ENCODE measurements around the gene EVA1C. TPM values are rescaled to one million over a fixed set of nuclear protein-coding genes. Genes with fewer than 3 reads are reported as not detected.
"Not testable (repeated sequence)": the region's sequence is repeated elsewhere in the genome, so short reads cannot be mapped to it uniquely, and the experiment has no call there.

The EVA1C gene
- total and polyA plus RNA-seq, 2 experiments from 2014 or later: 4.6 to 6.9 TPM

DNA sequence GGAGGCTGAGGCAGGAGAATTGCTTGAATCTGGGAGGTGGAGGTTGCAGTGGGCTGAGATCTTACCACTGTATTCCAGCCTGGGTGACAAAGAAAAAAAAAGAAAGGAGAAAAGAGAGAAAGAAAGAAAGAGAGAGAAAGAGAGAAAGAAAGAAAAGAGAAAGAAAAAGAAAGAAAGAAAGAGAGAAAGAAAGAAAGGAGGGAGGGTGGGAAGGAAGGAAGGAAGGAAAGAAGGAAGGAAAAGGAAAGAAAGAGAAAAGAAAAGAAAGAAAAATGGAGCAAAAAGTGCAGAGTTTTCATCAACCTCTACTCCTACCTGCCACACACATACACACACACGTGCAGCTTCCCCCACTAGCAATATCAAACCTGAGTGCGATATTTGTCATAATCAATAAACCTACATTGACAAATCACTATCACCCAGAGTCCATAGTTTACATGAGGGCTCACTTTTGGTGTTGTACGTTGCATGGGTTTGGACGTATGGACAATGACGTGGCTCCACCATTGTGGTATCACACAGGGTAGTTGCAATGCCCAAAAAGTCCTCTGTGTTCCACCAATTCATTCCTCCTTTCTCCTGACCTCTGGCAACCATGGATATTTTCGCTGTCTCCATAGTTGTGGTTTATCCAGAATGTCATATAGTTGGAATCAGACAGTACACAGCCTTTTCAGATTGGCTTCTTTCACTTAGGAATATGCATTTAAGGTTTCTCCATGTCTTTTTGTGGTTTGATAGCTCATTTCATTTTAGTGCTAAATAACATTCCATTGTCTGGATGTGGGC lies 36.5 kb downstream of the EVA1C start (continued):
- TF ChIP-seq, protein P1, sequence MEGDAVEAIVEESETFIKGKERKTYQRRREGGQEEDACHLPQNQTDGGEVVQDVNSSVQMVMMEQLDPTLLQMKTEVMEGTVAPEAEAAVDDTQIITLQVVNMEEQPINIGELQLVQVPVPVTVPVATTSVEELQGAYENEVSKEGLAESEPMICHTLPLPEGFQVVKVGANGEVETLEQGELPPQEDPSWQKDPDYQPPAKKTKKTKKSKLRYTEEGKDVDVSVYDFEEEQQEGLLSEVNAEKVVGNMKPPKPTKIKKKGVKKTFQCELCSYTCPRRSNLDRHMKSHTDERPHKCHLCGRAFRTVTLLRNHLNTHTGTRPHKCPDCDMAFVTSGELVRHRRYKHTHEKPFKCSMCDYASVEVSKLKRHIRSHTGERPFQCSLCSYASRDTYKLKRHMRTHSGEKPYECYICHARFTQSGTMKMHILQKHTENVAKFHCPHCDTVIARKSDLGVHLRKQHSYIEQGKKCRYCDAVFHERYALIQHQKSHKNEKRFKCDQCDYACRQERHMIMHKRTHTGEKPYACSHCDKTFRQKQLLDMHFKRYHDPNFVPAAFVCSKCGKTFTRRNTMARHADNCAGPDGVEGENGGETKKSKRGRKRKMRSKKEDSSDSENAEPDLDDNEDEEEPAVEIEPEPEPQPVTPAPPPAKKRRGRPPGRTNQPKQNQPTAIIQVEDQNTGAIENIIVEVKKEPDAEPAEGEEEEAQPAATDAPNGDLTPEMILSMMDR (conservative IDR thresholded peaks at IDR 0.05; ENCODE audit: low read depth in 2 of 2): no peak
- TF ChIP-seq POLR2AphosphoS5 (IDR thresholded peaks at IDR 0.05; ENCODE audit: low read depth) (no peak), ZNF114 (CRISPR knock-in tag; IDR thresholded peaks at IDR 0.05) (no peak)

DNA sequence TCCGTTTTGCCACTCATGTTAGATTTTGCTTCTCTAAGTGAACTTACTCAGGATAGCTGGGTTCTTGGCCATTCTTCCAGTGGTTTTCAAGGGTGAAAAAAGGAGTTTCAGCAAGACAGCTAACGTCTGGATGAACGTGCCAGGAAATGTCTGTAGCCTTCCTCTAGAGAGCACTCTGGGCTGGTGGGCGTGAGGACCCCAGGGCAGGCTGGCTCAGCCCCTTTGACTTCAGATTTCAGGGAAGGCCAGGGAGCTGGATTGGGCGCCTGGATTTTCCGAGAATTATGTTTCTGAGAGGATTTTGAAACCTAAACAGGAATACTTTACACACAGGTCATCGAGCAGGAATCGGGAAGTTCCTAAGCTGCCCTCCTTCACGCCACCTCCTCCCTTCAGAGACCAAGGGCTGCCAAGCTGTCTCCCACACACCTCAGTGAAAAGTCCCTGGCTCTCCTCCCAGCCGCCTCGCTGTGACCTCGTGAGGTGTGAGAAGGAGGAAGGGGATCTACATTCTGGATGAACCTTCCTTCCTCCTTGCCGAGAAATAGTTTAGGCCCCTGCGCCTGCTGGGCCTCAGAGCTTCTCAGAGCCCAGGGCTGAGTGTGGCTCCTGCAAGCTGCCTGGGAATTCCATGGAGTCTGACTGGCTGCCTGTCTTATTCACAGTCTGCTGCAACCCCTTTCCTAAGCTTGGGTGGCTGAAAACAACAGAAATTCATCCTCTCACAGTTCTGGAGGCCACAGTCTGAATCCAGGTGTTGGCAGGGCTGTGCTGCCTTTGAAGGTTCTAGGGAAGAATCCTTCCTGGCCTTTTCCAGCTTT lies 38.6 kb downstream of the EVA1C start:
- not testable (repeated sequence) for H3K79me2 ChIP-seq (replicated peaks; ENCODE audit: insufficient read depth); H3K4me3 ChIP-seq; H3F3A ChIP-seq (replicated peaks; ENCODE audit: low read depth); H3K36me3 ChIP-seq (ENCODE audit: insufficient read depth); H3K4me1 Mint-ChIP-seq; H3K9me2 ChIP-seq (ENCODE audit: insufficient read depth); H3K4me3 Mint-ChIP-seq; H3K9me3 Mint-ChIP-seq; ATAC-seq; DNase-seq (ENCODE audit: low spot score); H3K4me2 ChIP-seq; H2AFZ ChIP-seq; H3K27ac ChIP-seq (ENCODE audit: low read depth); H3K27me3 ChIP-seq (ENCODE audit: insufficient read depth); H4K20me1 ChIP-seq (replicated peaks; ENCODE audit: insufficient read depth); H3K4me1 ChIP-seq (ENCODE audit: insufficient read depth); H3K36me3 Mint-ChIP-seq (ENCODE audit: low read depth); H3K27me3 Mint-ChIP-seq (ENCODE audit: insufficient read depth, low read depth, poor library complexity); H3K27ac Mint-ChIP-seq

DNA sequence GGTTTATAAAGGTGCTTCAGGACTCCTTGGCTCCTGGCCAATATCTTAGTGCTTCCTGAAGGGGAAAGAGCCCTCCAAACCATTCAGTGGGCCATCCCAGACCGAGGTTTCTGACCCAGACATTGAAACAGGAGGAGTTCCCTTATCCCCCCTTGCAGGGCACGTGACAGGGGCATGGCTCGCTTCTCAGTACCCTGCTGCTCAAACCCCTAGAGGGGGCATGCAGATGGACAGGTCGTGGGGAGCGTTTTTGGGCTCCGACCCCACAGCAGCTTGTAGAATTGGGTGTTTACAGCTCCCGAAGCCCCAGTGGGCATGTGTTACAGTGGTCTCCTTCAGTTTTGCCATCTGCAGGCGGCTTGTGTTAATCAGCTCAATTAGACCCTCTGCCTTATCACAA lies 39.7 kb downstream of the EVA1C start:
- not testable (repeated sequence) for H3K36me3 ChIP-seq (ENCODE audit: insufficient read depth); H3K36me3 Mint-ChIP-seq (ENCODE audit: low read depth); H4K20me1 ChIP-seq (replicated peaks; ENCODE audit: insufficient read depth); H3K4me3 Mint-ChIP-seq; H3K9me3 Mint-ChIP-seq; H3K4me2 ChIP-seq; ATAC-seq; H3K27me3 Mint-ChIP-seq (ENCODE audit: insufficient read depth, low read depth, poor library complexity); H3K9me2 ChIP-seq (ENCODE audit: insufficient read depth); DNase-seq (ENCODE audit: low spot score); H3K79me2 ChIP-seq (replicated peaks; ENCODE audit: insufficient read depth); H3F3A ChIP-seq (replicated peaks; ENCODE audit: low read depth); H2AFZ ChIP-seq; H3K4me1 Mint-ChIP-seq; H3K27me3 ChIP-seq (ENCODE audit: insufficient read depth); H3K27ac Mint-ChIP-seq; H3K4me3 ChIP-seq; H3K27ac ChIP-seq (ENCODE audit: low read depth); H3K4me1 ChIP-seq (ENCODE audit: insufficient read depth)

DNA sequence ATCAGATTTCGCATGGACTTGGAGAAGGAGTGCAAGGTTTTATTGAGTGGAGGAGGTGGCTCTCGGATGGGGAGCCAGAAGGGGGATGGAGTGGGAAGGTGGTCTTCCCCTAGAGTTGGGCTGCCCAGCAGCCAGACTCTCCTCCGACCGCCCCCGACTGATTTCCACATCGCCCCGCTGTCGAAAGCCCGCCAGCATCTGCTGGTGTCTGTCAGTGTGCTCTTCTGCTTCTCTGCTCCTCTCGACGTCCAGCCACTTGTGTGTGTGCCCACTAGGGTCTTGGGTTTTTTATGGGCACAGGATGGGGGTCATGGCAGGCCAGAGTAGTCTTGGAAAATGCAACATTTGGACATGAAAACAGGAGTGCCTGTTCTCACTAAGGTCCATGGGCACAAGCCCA lies 40.1 kb downstream of the EVA1C start:
- no peaks in the 10 kb centered on the region; the same call in 2 of the 3 replicates for H3K36me3 Mint-ChIP-seq (ENCODE audit: low read depth)
- ATAC-seq: no peak
- H3K79me2 ChIP-seq (replicated peaks; ENCODE audit: insufficient read depth): no peaks in the 10 kb centered on the region
- TF ChIP-seq, protein P1 (conservative IDR thresholded peaks at IDR 0.05; ENCODE audit: low read depth in 2 of 2): no peak
- TF ChIP-seq, protein P2, sequence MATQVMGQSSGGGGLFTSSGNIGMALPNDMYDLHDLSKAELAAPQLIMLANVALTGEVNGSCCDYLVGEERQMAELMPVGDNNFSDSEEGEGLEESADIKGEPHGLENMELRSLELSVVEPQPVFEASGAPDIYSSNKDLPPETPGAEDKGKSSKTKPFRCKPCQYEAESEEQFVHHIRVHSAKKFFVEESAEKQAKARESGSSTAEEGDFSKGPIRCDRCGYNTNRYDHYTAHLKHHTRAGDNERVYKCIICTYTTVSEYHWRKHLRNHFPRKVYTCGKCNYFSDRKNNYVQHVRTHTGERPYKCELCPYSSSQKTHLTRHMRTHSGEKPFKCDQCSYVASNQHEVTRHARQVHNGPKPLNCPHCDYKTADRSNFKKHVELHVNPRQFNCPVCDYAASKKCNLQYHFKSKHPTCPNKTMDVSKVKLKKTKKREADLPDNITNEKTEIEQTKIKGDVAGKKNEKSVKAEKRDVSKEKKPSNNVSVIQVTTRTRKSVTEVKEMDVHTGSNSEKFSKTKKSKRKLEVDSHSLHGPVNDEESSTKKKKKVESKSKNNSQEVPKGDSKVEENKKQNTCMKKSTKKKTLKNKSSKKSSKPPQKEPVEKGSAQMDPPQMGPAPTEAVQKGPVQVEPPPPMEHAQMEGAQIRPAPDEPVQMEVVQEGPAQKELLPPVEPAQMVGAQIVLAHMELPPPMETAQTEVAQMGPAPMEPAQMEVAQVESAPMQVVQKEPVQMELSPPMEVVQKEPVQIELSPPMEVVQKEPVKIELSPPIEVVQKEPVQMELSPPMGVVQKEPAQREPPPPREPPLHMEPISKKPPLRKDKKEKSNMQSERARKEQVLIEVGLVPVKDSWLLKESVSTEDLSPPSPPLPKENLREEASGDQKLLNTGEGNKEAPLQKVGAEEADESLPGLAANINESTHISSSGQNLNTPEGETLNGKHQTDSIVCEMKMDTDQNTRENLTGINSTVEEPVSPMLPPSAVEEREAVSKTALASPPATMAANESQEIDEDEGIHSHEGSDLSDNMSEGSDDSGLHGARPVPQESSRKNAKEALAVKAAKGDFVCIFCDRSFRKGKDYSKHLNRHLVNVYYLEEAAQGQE (IDR thresholded peaks at IDR 0.05; ENCODE audit: unreplicated experiment): no peak
- no peak for TF ChIP-seq POLR2AphosphoS5 (IDR thresholded peaks at IDR 0.05; ENCODE audit: low read depth)
- no peak for TF ChIP-seq EZH2phosphoT487 (IDR thresholded peaks at IDR 0.05; ENCODE audit: unreplicated experiment)
- TF ChIP-seq CREB1 (CRISPR knock-in tag; IDR thresholded peaks at IDR 0.05; ENCODE audit: low read depth): no peak
- no peak for TF ChIP-seq ZNF114 (CRISPR knock-in tag; IDR thresholded peaks at IDR 0.05)
- no peak for TF ChIP-seq ZNF331 (CRISPR knock-in tag; IDR thresholded peaks at IDR 0.05; ENCODE audit: low read depth)
- no peak for TF ChIP-seq NANOG (IDR thresholded peaks at IDR 0.05; ENCODE audit: borderline replicate concordance)

More for the DNA sequence above, 40.1 kb downstream of the EVA1C start:
- Mint-ChIP-seq H3K9me3 (no peaks in the 10 kb centered on the region; the same call in 2 of the 3 replicates), H3K27ac (no peak overlapping the region), H3K4me3 (no peak overlapping the region), H3K27me3 (ENCODE audit: insufficient read depth, low read depth, poor library complexity) (peaks cover 4% of the 10 kb centered on the region), H3K4me1 (peaks cover 5% of the 10 kb centered on the region; the same call in 2 of the 3 replicates)
- Histone ChIP-seq H3K9me2 (ENCODE audit: insufficient read depth) (peaks cover 7% of the 10 kb centered on the region), H3F3A (replicated peaks; ENCODE audit: low read depth) (no peaks in the 10 kb centered on the region), H3K36me3 (ENCODE audit: insufficient read depth) (no peaks in the 10 kb centered on the region), H3K4me3 (no peak overlapping the region), H3K27ac (ENCODE audit: low read depth) (no peak overlapping the region), H3K4me1 (ENCODE audit: insufficient read depth) (no peaks in the 10 kb centered on the region), H3K27me3 (ENCODE audit: insufficient read depth) (no peaks in the 10 kb centered on the region), H3K4me2 (no peak overlapping the region), H4K20me1 (replicated peaks; ENCODE audit: insufficient read depth) (no peaks in the 10 kb centered on the region), H2AFZ (no peak overlapping the region)
- no peak for DNase-seq (ENCODE audit: low spot score)
